ENCODE data around the gene ESPN. TPM values are rescaled to one million over a fixed set of nuclear protein-coding genes. Genes with fewer than 3 reads are reported as not detected.

ESPN gene
- total and polyA plus RNA-seq, 10 of the 15 experiments (the other 5 are each of a cell fraction or from before 2014, with no cell fraction given), result 0.18 to 0.71 (median 0.59) TPM; not detected in 7

DNA sequence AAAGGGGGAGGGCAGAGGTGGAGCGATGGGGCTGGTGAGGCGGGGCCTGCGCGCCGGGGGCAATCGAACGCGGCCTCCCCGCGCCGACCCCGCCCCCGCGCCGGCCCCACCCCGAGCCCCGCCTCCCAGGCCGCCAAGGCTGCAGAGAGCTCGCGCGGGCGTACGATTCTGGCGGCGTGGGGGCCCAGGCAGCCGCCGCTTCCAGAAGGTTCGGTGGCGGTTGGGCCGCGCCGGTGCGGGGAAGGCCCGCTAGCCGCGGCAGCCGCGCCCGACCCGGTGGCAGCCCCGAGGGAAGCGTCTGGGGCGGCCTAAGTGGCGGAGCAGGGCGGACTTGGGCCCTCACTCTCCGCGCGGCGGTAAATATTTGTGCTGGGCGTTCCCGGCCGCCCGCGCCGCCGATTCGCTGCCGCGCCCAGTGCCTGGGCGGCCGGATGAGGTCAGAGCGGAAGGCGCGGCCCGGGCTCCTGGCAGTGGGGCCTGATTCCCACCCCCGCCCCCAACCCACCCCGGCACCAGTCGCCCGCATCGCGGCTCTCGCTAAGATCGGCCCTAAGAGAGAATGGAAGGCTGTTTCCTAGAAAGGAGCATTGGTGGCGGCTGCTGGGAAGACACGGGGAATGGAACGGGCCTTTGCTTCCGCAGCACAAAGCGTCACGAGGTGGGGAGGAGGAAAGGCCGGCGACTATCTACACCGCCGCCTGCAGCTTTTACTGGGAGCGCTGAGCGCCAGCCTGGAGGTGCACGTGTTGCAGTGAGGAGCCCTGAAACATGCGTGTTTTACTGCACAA is 31.0 kb upstream of the ESPN start, which contains the start of gene ACOT7 (continued):
- TF ChIP-seq, protein P1, sequence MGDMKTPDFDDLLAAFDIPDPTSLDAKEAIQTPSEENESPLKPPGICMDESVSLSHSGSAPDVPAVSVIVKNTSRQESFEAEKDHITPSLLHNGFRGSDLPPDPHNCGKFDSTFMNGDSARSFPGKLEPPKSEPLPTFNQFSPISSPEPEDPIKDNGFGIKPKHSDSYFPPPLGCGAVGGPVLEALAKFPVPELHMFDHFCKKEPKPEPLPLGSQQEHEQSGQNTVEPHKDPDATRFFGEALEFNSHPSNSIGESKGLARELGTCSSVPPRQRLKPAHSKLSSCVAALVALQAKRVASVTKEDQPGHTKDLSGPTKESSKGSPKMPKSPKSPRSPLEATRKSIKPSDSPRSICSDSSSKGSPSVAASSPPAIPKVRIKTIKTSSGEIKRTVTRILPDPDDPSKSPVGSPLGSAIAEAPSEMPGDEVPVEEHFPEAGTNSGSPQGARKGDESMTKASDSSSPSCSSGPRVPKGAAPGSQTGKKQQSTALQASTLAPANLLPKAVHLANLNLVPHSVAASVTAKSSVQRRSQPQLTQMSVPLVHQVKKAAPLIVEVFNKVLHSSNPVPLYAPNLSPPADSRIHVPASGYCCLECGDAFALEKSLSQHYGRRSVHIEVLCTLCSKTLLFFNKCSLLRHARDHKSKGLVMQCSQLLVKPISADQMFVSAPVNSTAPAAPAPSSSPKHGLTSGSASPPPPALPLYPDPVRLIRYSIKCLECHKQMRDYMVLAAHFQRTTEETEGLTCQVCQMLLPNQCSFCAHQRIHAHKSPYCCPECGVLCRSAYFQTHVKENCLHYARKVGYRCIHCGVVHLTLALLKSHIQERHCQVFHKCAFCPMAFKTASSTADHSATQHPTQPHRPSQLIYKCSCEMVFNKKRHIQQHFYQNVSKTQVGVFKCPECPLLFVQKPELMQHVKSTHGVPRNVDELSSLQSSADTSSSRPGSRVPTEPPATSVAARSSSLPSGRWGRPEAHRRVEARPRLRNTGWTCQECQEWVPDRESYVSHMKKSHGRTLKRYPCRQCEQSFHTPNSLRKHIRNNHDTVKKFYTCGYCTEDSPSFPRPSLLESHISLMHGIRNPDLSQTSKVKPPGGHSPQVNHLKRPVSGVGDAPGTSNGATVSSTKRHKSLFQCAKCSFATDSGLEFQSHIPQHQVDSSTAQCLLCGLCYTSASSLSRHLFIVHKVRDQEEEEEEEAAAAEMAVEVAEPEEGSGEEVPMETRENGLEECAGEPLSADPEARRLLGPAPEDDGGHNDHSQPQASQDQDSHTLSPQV (IDR thresholded peaks at IDR 0.05), result no peak
- TF ChIP-seq MEF2B (IDR thresholded peaks at IDR 0.05; ENCODE audit: partially characterized antibody, poor library complexity, severe bottlenecking) (no peak), LARP7 (IDR thresholded peaks at IDR 0.05) (no peak), BCL11A (IDR thresholded peaks at IDR 0.05; ENCODE audit: low read depth, low read length) (no peak), SMAD5 (IDR thresholded peaks at IDR 0.05; ENCODE audit: low read depth) (0 out of 2 replicates have a peak, but pooled peaks have one; percentile 51), SREBF2 (IDR thresholded peaks at IDR 0.05; ENCODE audit: low read length) (no peak), NR2F1 (conservative IDR thresholded peaks at IDR 0.05) (0 out of 2 replicates have a peak, but pooled peaks have one; percentile 52), SUPT20H (IDR thresholded peaks at IDR 0.05; ENCODE audit: borderline replicate concordance, control insufficient read depth, low read depth, low read length) (no peak), BMI1 (IDR thresholded peaks at IDR 0.05; ENCODE audit: borderline replicate concordance) (no peak), IRF4 (IDR thresholded peaks at IDR 0.05; ENCODE audit: low read depth, low read length) (no peak), CHD2 (IDR thresholded peaks at IDR 0.05; ENCODE audit: borderline replicate concordance, low read depth, low read length) (no peak; the same call in 1 of the 2 replicates), PML (IDR thresholded peaks at IDR 0.05; ENCODE audit: low read length) (no peak), MTA2 (IDR thresholded peaks at IDR 0.05; ENCODE audit: low read depth) (no peak), RUNX3 (IDR thresholded peaks at IDR 0.05; ENCODE audit: low read length) (no peak), MYC (IDR thresholded peaks at IDR 0.05; ENCODE audit: insufficient read depth, insufficient read length, insufficient replicate concordance, low read length, severe bottlenecking) (no peak), SREBF1 (IDR thresholded peaks at IDR 0.05; ENCODE audit: low read length) (no peak), NFXL1 (IDR thresholded peaks at IDR 0.05; ENCODE audit: borderline replicate concordance) (no peak)
- TF ChIP-seq, protein P2, sequence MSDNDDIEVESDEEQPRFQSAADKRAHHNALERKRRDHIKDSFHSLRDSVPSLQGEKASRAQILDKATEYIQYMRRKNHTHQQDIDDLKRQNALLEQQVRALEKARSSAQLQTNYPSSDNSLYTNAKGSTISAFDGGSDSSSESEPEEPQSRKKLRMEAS (IDR thresholded peaks at IDR 0.05; ENCODE audit: low read depth, low read length), result peak; percentile 66
- TF ChIP-seq, protein P3, sequence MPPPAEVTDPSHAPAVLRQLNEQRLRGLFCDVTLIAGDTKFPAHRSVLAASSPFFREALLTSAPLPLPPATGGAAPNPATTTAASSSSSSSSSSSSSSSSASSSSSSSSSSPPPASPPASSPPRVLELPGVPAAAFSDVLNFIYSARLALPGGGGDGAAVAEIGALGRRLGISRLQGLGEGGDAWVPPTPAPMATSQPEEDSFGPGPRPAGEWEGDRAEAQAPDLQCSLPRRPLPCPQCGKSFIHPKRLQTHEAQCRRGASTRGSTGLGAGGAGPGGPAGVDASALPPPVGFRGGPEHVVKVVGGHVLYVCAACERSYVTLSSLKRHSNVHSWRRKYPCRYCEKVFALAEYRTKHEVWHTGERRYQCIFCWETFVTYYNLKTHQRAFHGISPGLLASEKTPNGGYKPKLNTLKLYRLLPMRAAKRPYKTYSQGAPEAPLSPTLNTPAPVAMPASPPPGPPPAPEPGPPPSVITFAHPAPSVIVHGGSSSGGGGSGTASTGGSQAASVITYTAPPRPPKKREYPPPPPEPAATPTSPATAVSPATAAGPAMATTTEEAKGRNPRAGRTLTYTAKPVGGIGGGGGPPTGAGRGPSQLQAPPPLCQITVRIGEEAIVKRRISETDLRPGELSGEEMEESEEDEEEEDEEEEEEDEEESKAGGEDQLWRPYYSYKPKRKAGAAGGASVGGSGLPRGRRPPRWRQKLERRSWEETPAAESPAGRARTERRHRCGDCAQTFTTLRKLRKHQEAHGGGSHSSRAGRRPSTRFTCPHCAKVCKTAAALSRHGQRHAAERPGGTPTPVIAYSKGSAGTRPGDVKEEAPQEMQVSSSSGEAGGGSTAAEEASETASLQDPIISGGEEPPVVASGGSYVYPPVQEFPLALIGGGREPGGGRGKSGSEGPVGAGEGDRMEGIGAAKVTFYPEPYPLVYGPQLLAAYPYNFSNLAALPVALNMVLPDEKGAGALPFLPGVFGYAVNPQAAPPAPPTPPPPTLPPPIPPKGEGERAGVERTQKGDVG (CRISPR knock-in tag; IDR thresholded peaks at IDR 0.05), result no peak
- TF ChIP-seq, protein P4, sequence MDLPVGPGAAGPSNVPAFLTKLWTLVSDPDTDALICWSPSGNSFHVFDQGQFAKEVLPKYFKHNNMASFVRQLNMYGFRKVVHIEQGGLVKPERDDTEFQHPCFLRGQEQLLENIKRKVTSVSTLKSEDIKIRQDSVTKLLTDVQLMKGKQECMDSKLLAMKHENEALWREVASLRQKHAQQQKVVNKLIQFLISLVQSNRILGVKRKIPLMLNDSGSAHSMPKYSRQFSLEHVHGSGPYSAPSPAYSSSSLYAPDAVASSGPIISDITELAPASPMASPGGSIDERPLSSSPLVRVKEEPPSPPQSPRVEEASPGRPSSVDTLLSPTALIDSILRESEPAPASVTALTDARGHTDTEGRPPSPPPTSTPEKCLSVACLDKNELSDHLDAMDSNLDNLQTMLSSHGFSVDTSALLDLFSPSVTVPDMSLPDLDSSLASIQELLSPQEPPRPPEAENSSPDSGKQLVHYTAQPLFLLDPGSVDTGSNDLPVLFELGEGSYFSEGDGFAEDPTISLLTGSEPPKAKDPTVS (IDR thresholded peaks at IDR 0.05; ENCODE audit: low read depth, low read length), result peak; percentile 92

Data from GM12878 (cell line).